Fibroblast of lung (primary cell): Measurements from ENCODE around the gene ADAP1.
"Not testable (repeated sequence)": the region's sequence is repeated elsewhere in the genome, so short reads cannot be mapped to it uniquely, and the experiment has no call there.

ENCODE experiments used
- EZH2 ChIP-seq: IDR thresholded peaks from 2 replicates; pipeline ENCODE4 v1.5.1; 2012; ENCODE audit warnings: low read length, control low read depth, mild to moderate bottlenecking; ENCODE audit errors: missing control alignments
- TF ChIP-seq, protein P1 (sequence below), 2 donors: IDR thresholded peaks in 1 of 2; conservative IDR thresholded peaks in 1 of 2; 1 replicate in 1 of 2; 2 replicates in 1 of 2; pipeline ENCODE4 v1.5.1; 2011 to 2012; ENCODE audit warnings: low read length in 2 of 2, control low read depth in 1 of 2, inconsistent platforms in 1 of 2, low read depth in 1 of 2, mild to moderate bottlenecking in 1 of 2

DNA sequence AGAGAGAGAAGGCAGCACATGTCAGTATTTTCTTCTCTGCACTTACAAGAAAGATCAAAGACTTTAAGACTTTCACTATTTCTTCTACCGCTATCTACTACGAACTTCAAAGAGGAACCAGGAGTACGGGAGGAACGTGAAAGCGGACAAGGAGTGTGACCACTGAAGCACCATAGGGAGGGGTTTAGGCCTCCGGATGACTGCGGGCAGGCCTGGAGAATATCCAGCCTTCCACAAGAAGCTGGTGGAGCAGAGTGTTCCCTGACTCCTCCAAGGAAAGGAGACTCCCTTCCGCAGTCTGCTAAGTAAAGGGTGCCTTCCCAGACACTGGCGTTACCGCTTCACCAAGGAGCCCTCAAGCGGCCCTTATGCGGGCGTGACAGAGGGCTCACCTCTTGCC is 6.5 kb upstream of the ADAP1 start:
- TF ChIP-seq, protein P1, sequence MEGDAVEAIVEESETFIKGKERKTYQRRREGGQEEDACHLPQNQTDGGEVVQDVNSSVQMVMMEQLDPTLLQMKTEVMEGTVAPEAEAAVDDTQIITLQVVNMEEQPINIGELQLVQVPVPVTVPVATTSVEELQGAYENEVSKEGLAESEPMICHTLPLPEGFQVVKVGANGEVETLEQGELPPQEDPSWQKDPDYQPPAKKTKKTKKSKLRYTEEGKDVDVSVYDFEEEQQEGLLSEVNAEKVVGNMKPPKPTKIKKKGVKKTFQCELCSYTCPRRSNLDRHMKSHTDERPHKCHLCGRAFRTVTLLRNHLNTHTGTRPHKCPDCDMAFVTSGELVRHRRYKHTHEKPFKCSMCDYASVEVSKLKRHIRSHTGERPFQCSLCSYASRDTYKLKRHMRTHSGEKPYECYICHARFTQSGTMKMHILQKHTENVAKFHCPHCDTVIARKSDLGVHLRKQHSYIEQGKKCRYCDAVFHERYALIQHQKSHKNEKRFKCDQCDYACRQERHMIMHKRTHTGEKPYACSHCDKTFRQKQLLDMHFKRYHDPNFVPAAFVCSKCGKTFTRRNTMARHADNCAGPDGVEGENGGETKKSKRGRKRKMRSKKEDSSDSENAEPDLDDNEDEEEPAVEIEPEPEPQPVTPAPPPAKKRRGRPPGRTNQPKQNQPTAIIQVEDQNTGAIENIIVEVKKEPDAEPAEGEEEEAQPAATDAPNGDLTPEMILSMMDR (conservative IDR thresholded peaks at IDR 0.05 in 1 of 2, IDR thresholded peaks at IDR 0.05 in 1 of 2; ENCODE audit: low read depth in 1 of 2, low read length in 2 of 2): not testable (repeated sequence)
- not testable (repeated sequence) for TF ChIP-seq EZH2
